RWPE2 (cell line): ENCODE measurements around the gene SLC13A3.

Experiments
- ATAC-seq: fragments of 200-7000 bp; cut with Tn5 transposase; 3 replicates; pipeline ENCODE4 v1.9.1; 2021; ENCODE audit warnings: low read depth
- DNase-seq: peaks from one replicate; pipeline ENCODE4 v3.0.0-alpha.2; 2020; ENCODE audit warnings: low spot score
- H3K27ac ChIP-seq: fragments of 450-650 bp; 2 replicates; pipeline ENCODE4 v1.5.1; 2017; ENCODE audit warnings: mild to moderate bottlenecking; ENCODE audit not compliant: poor library complexity, severe bottlenecking
- H3K27me3 ChIP-seq: fragments of 250-450 bp; sonication (Bioruptor Pico); 2 replicates; pipeline ENCODE4 v1.5.1; 2021; ENCODE audit warnings: mild to moderate bottlenecking, moderate library complexity; ENCODE audit not compliant: insufficient read depth, poor library complexity, severe bottlenecking
- H3K36me3 ChIP-seq: fragments of 250-450 bp; sonication (Bioruptor Pico); 2 replicates; pipeline ENCODE4 v1.5.1; 2020; ENCODE audit warnings: low read depth, mild to moderate bottlenecking, moderate library complexity
- H3K4me1 ChIP-seq: fragments of 250-450 bp; sonication (Bioruptor Pico); 2 replicates; pipeline ENCODE4 v1.5.1; 2021; ENCODE audit warnings: mild to moderate bottlenecking, moderate library complexity; ENCODE audit not compliant: insufficient read depth, poor library complexity, severe bottlenecking
- H3K4me3 ChIP-seq: fragments of 250-450 bp; sonication (Bioruptor Pico); 2 replicates; pipeline ENCODE4 v1.5.1; 2021; ENCODE audit warnings: mild to moderate bottlenecking, moderate library complexity; ENCODE audit not compliant: severe bottlenecking
- H3K9me3 ChIP-seq: fragments of 250-450 bp; sonication (Bioruptor Pico); 2 replicates; pipeline ENCODE4 v1.5.1; 2021; ENCODE audit warnings: mild to moderate bottlenecking, moderate library complexity; ENCODE audit not compliant: severe bottlenecking
- TF ChIP-seq, protein P1 (sequence below): fragments of 450-650 bp; IDR thresholded peaks from one replicate; pipeline ENCODE4 v1.5.1; 2017; ENCODE audit warnings: mild to moderate bottlenecking, moderate library complexity; ENCODE audit not compliant: poor library complexity, severe bottlenecking

SLC13A3 gene

DNA sequence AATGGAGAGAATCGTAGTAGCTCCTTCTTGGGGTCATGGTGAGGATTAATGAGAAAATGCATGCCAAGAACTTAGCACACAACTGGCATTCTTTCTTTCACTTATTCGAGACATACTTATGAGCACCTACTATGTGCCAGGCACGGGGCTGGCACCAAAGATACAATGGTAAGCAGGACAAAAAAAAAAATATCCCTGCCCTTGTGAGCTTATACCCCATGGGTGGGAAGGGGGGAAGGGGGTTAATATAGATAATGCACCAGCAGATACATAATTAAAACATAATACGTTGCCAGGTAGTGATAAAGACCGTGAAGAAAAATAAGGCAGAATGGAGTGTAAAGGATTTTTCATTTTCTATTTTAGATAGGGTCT, 8.3 kb downstream of the SLC13A3 start:
- Histone ChIP-seq H3K9me3 (no peaks in the 10 kb centered on the region), H3K4me3 (no peak overlapping the region), H3K27ac (no peak overlapping the region), H3K4me1 (no peaks in the 10 kb centered on the region), H3K27me3 (no peaks in the 10 kb centered on the region), H3K36me3 (no peaks in the 10 kb centered on the region)
- ATAC-seq (no peak), DNase-seq (no peak)
- TF ChIP-seq, protein P1, sequence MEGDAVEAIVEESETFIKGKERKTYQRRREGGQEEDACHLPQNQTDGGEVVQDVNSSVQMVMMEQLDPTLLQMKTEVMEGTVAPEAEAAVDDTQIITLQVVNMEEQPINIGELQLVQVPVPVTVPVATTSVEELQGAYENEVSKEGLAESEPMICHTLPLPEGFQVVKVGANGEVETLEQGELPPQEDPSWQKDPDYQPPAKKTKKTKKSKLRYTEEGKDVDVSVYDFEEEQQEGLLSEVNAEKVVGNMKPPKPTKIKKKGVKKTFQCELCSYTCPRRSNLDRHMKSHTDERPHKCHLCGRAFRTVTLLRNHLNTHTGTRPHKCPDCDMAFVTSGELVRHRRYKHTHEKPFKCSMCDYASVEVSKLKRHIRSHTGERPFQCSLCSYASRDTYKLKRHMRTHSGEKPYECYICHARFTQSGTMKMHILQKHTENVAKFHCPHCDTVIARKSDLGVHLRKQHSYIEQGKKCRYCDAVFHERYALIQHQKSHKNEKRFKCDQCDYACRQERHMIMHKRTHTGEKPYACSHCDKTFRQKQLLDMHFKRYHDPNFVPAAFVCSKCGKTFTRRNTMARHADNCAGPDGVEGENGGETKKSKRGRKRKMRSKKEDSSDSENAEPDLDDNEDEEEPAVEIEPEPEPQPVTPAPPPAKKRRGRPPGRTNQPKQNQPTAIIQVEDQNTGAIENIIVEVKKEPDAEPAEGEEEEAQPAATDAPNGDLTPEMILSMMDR: no peak

DNA sequence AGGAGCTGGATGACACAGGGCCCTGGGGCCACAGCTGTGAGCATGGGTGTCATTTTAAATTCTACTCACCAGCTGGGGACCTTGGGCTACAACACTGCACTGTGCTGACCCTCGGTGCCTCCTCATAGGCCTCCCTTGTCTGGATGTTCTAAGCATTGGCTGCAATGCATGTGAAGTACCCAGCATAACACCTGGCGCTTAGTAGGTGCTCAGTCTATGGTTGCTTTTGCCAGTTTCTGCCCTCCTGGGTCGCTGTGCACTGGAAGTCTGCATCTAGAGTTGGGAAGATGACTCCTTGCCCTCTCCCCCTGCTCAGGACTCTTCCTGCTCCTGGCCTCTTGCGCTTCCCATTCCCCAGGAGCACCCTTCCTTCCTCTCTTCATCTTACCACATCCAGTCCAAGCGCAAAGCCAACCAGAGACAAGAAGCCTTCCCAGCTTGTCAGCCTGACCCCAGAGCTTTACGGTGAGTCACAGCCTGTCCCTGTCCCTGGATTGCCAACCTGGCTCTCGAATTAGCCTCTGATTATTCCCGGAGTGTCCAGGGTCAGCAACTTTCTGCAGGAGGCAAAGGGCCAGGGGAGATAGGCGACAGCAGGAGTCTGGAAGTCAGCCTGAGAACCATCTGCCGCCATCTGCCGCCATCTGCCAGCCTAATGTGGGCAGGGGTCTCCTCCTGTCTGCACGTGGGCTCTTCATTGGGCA, 8.8 kb downstream of the SLC13A3 start:
- H3K4me1 ChIP-seq: no peaks in the 10 kb centered on the region
- ATAC-seq (no peak), DNase-seq (no peak)
- no peaks in the 10 kb centered on the region for H3K9me3 ChIP-seq
- no peak overlapping the region for H3K27ac ChIP-seq
- H3K4me3 ChIP-seq: no peak overlapping the region
- H3K36me3 ChIP-seq: no peaks in the 10 kb centered on the region
- H3K27me3 ChIP-seq: no peaks in the 10 kb centered on the region
- TF ChIP-seq, protein P1: no peak

DNA sequence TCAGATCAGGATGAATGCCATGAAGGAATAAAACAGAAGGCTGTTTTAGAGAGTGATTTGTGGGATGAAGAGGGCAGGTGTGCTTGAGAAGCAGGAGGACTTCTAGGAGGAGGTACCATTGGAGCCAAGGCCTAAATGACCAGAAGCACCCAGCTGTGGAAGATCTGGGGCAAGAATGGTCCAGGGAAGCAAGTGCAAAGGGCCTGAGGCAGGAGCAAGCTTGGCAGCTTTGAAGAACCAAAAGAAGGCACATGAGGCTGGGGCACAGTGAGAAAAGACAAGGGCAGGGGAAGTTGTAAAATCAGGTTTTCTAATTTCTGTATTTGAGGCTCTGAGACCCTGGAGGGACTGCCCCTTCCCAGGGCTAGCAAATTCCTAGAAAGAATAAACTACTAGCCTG, 9.8 kb downstream of the SLC13A3 start:
- Histone ChIP-seq H3K27me3 (no peaks in the 10 kb centered on the region), H3K4me1 (no peaks in the 10 kb centered on the region), H3K9me3 (no peaks in the 10 kb centered on the region), H3K36me3 (no peaks in the 10 kb centered on the region), H3K27ac (no peak overlapping the region), H3K4me3 (no peak overlapping the region)
- ATAC-seq: no peak
- TF ChIP-seq, protein P1: no peak
- no peak for DNase-seq

DNA sequence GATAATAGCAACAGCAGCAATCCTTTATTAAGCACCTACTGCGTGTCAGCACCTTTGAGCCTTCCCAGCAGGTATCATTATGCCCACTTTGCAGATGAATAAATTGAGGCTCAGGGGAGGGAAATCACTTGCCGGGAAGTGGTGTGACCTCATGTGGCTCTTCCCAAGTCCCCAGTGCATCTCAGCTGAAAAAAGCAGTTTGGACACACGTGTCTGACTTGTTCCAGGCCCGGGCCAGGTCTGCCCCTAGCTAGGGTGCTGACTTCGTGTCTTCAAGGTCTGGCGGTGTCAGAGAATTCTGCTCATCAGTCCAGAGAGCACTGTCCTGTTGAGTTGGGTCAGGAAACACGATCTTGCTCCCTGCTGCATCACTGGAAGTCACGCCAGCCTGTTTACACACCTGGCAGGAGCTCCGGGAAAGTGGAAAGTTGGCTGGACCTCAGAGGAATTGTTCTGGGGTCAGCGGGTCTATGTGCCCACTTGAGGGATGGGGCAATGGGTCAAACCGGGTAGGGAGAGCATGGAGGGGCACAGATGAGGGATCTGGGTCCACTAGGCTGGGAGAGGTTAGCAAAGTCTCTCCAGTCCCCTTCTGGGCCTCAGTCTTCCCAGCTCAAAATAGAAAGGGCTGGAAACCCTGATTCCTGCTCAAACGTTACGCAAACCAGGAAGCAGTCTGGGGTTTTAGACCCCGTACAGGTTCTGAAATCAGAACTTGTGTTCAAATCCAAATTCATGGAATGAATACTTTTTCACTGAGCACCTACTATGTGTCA, 10.5 kb downstream of the SLC13A3 start:
- Histone ChIP-seq H3K27me3 (no peaks in the 10 kb centered on the region), H3K4me1 (no peaks in the 10 kb centered on the region), H3K9me3 (no peaks in the 10 kb centered on the region), H3K27ac (no peak overlapping the region), H3K4me3 (no peak overlapping the region), H3K36me3 (no peaks in the 10 kb centered on the region)
- ATAC-seq (no peak), DNase-seq (no peak)
- TF ChIP-seq, protein P1: no peak

DNA sequence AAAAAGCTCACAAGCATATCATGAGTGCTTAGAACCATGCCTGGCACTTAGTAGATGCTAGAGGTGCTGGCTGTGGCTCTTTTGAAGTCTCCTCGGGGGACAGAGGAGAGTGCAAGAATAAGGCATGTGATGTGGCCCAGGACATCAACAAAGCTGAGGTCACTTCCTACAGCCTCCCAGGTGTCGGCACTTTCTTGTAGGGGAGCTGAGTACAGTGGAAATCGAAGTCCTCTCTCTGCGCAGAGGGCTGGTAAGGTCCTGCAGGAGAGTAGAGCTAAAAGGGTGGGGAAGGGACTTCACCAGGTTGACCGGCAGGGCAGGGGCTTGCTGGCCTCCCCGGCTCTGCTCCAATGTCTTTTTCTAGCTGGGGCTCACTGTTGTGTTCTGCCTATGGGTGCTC, 11.2 kb downstream of the SLC13A3 start:
- ATAC-seq (no peak), DNase-seq (no peak)
- Histone ChIP-seq H3K27ac (no peak overlapping the region), H3K27me3 (no peaks in the 10 kb centered on the region), H3K9me3 (no peaks in the 10 kb centered on the region), H3K36me3 (no peaks in the 10 kb centered on the region), H3K4me3 (no peak overlapping the region), H3K4me1 (no peaks in the 10 kb centered on the region)
- TF ChIP-seq, protein P1: no peak
